Effector memory CD4-positive, alpha-beta T cell (primary cell): Measurements from ENCODE around the gene MARK3.
"Not testable (repeated sequence)": the region's sequence is repeated elsewhere in the genome, so short reads cannot be mapped to it uniquely, and the experiment has no call there.

Source experiments
- DNase-seq, 3 donors: peaks; one replicate each; pipeline ENCODE4 v3.0.0-alpha.2; 2020
- H3K27ac ChIP-seq: 2 replicates; pipeline ENCODE4 v1.7.0; 2013; ENCODE audit warnings: mild to moderate bottlenecking, low read length, moderate library complexity; ENCODE audit not compliant: insufficient read depth, poor library complexity, severe bottlenecking
- H3K27me3 ChIP-seq: replicated peaks from 2 replicates; pipeline ENCODE4 v1.7.0; 2013; ENCODE audit warnings: mild to moderate bottlenecking, low read length; ENCODE audit not compliant: insufficient read depth, control insufficient read depth, poor library complexity, severe bottlenecking
- H3K36me3 ChIP-seq: 2 replicates; pipeline ENCODE4 v1.7.0; 2013; ENCODE audit warnings: mild to moderate bottlenecking, low read length, moderate library complexity; ENCODE audit not compliant: control insufficient read depth, insufficient read depth
- H3K4me1 ChIP-seq: 2 replicates; pipeline ENCODE4 v1.7.0; 2013; ENCODE audit warnings: low read length, mild to moderate bottlenecking; ENCODE audit not compliant: control insufficient read depth, insufficient read depth, poor library complexity, severe bottlenecking
- H3K4me3 ChIP-seq: 2 replicates; pipeline ENCODE4 v1.7.0; 2013; ENCODE audit warnings: low read length, low read depth, mild to moderate bottlenecking; ENCODE audit not compliant: insufficient read depth, poor library complexity, severe bottlenecking
- H3K9me3 ChIP-seq: 2 replicates; pipeline ENCODE4 v1.7.0; 2013; ENCODE audit warnings: mild to moderate bottlenecking, low read length, moderate library complexity; ENCODE audit not compliant: control insufficient read depth

The MARK3 gene

DNA sequence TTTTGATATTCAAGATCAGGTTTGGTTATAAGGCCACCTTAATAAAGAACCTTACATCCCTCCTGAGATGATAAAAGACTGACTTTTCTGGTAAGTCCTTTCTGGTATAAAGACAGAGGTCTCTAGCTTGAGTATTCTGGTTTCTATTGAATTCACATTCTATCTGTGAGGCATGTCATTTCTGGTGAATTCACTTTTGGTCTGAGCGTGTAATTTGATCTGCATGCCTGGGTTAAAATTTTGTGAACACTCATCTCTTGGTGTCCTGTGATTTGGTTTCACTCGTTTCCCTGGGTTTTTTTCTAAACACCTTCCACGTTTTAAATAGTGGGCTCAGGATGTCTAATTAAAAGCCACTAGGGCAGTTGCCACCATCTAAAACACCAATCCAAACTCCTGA is 38.9 kb upstream of the MARK3 start:
- DNase-seq, result no peak
- H3K4me3 ChIP-seq, result no peak overlapping the region
- H3K9me3 ChIP-seq, result no peaks in the 10 kb centered on the region
- peaks cover 33% of the 10 kb centered on the region for H3K36me3 ChIP-seq
- no peaks in the 10 kb centered on the region for H3K4me1 ChIP-seq
- H3K27me3 ChIP-seq, result no peaks in the 10 kb centered on the region
- no peak overlapping the region for H3K27ac ChIP-seq

DNA sequence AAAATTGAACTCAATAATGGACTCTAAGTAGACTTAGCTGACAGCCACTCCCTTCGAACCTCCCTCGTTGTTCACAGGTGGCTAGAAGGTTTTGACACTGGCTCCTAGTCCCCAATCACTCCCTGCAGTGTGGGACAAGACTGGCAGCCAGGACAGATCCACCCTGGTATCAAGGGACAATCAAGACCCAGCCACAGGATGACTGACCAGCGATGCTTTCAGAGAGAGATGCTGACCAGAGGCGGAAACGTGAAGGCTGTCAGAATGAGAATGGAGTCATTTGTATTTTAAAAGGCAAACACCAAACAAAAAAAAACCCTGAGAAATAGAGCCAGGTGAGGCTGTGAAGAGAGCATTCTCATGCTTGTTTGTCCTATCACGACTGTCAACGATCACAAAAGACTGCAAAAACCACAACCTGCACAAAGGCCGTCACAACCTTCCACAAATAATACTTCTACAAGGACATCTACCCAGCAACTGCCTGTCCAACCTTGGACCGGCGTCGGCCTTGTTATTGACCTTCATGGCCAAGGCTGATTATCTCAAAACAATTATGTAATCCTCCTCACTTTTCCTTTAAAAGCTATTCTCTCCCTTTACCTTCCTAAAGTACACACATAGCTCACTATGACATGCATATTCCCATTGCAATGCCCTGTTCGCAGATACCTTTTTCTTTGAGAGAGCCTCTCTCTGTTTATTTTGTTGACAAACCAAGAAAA is 38.0 kb upstream of the MARK3 start:
- no peaks in the 10 kb centered on the region for H3K27me3 ChIP-seq
- no peaks in the 10 kb centered on the region for H3K9me3 ChIP-seq
- H3K27ac ChIP-seq, result no peak overlapping the region
- H3K36me3 ChIP-seq, result peaks cover 23% of the 10 kb centered on the region
- no peaks in the 10 kb centered on the region for H3K4me1 ChIP-seq
- no peak for DNase-seq
- H3K4me3 ChIP-seq, result no peak overlapping the region

DNA sequence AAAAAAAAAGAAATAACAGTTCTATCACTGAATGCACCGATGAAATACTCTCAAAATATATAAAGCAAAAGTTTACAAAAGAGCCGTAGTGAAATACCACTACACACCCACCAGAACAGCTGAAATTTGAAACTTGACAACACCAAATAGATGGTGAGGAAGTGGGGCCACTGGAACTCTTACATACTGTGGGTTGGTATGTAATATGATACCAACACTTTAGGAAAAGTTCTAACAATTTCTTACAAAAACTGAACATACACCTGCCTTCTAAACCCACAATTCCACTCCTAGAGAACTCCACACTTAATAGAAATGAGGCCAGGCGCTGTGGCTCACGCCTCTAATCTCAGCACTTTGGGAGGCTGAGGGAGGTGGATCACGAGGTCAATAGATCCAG is 37.1 kb upstream of the MARK3 start:
- Histone ChIP-seq H3K4me1 (no peaks in the 10 kb centered on the region), H3K27me3 (no peaks in the 10 kb centered on the region), H3K9me3 (no peaks in the 10 kb centered on the region), H3K4me3 (no peak overlapping the region), H3K36me3 (peaks cover 14% of the 10 kb centered on the region), H3K27ac (no peak overlapping the region)
- no peak for DNase-seq

DNA sequence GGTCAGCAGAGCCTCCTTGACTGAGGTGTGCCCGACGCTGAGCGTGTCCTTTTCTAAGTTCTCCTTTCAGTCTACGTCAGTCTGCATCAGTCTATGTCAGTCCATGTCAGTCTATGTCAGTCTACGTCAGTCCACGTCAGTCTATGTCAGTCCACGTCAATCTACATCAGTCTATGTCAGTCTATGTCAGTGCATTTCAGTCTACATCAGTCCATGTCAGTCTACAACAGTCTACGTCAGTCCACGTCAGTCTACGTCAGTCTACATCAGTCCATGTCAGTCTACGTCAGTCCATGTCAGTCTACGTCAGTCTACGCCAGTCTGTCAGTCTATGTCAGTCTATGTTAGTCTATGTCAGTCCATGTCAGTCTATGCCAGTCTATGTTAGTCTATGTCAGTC is 35.2 kb upstream of the MARK3 start:
- no peak for DNase-seq
- Histone ChIP-seq H3K4me1 (no peaks in the 10 kb centered on the region), H3K9me3 (no peaks in the 10 kb centered on the region), H3K27ac (no peak overlapping the region), H3K36me3 (no peaks in the 10 kb centered on the region), H3K4me3 (no peak overlapping the region), H3K27me3 (no peaks in the 10 kb centered on the region)

DNA sequence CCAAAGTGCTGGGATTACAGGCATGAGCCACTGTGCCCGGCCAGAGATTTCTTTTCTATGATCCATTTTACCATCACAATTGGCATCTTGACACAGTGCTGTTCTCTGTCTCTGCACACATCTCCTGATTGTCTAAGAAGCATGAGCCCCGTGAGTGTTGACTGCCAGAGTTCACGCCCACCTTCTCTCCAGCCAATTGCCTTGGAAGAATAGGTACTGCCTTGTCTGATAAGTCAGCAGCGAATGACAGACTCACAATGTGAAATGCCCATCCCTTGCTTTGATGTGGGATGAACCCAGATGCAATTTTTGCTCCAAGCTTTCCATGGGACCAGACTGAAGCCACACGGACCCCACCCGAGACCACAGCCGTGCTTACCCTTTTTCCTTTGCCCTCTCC is 31.9 kb upstream of the MARK3 start:
- Histone ChIP-seq H3K36me3 (no peaks in the 10 kb centered on the region), H3K4me3 (no peak overlapping the region)

DNA sequence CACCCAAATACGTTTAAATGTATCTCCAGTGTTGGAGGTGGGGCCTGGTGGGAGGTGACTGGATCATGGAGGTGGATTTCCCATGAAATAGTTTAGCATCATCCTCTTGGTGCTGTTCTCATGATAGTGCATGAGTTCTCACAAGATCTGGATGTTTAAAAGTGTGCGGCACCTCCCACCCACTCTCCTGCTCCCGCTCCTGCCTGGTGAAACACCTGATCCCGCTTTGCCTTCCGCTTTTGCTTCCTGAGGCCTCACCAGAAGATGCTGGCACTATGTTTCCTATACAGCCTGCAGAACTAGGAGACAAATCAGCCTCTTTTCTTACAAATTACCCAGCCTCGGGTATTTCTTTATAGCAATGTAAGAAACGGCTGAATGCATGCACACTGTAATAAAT is 31.1 kb upstream of the MARK3 start:
- Histone ChIP-seq H3K4me1 (no peaks in the 10 kb centered on the region), H3K27ac (no peak overlapping the region), H3K36me3 (no peaks in the 10 kb centered on the region), H3K27me3 (no peaks in the 10 kb centered on the region), H3K9me3 (no peaks in the 10 kb centered on the region), H3K4me3 (no peak overlapping the region)
- DNase-seq, result no peak

More for the DNA sequence above, 31.9 kb upstream of the MARK3 start:
- no peak overlapping the region for H3K27ac ChIP-seq
- no peaks in the 10 kb centered on the region for H3K9me3 ChIP-seq
- H3K4me1 ChIP-seq, result no peaks in the 10 kb centered on the region
- H3K27me3 ChIP-seq, result no peaks in the 10 kb centered on the region
- DNase-seq, result no peak

DNA sequence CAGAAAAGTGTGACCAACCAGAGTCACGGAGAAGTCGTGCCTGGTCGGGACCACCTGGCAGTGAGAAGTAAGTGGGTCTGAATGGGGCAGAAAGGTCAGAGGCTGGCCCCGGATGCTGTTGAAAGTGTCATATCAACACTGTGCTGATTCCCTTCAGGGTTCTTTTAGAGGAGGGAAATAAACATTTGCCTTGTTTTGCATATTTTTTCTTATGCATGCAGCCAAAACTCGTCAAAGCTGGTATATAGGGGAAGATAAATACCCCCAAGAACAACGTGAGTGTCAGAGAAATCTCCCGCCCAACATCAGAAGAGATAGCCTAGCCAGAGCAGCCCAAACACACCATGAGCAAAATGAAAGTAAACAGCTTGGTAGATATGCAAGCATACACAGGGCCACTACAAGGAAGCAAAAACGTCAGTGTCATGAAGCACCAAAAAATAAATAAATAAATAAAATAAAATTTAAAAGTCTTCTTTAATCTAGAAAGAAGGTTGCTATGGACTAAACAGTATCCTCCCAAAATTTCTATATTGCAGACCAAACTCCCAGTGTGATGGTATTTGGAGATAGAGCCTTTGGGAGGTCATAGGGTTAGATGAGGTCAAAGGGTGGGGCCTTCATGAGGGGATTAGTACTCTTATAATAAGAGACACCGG is 29.1 kb upstream of the MARK3 start:
- DNase-seq, result no peak
- Histone ChIP-seq H3K9me3 (no peaks in the 10 kb centered on the region), H3K4me1 (no peaks in the 10 kb centered on the region), H3K27me3 (no peaks in the 10 kb centered on the region), H3K36me3 (no peaks in the 10 kb centered on the region), H3K4me3 (no peak overlapping the region), H3K27ac (no peak overlapping the region)

DNA sequence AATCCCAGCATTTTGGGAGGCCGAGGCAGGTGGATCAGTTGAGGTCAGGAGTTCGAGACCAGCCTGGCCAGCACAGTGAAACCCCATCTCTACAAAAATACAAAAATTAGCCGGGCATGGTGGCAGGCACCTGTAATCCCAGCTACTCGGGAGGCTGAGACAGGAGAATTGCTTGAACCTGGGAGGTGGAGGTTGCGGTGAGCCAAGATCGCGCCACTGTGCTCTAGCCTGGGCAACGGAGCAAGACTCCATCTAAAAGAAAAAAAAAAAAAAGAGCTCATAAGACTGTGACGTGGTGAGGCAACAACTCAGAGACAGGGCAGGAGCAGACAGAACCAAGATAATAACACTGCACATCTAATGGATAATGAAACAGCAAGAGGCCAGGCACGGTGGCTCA is 27.7 kb upstream of the MARK3 start:
- DNase-seq, H3K4me3 ChIP-seq, H3K27ac ChIP-seq: not testable (repeated sequence)

DNA sequence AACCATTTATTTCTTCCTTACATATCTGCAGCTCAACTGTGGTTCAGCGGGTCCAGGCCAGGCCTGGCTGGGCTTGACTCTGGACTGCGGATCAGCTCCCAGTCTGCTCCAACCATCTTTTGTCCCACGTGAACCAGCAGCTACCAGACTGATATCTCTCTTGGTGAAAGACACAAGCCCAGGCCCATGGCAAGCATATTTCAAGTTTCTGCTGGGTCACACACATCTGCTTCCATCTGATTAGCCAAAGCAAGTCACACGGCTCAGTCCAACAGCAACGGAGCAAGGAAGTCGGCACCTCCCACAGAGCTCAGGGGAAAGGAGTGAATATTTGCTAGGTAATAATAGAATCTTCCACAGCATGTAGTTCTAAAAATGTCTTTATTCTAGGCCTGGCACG is 24.7 kb upstream of the MARK3 start:
- Histone ChIP-seq H3K4me1 (no peaks in the 10 kb centered on the region), H3K9me3 (peaks cover 6% of the 10 kb centered on the region), H3K36me3 (no peaks in the 10 kb centered on the region), H3K27ac (no peak overlapping the region), H3K27me3 (no peaks in the 10 kb centered on the region), H3K4me3 (no peak overlapping the region)
- no peak for DNase-seq

More for the DNA sequence above, 27.7 kb upstream of the MARK3 start:
- H3K36me3 ChIP-seq, H3K27me3 ChIP-seq, H3K9me3 ChIP-seq, H3K4me1 ChIP-seq: not testable (repeated sequence)

DNA sequence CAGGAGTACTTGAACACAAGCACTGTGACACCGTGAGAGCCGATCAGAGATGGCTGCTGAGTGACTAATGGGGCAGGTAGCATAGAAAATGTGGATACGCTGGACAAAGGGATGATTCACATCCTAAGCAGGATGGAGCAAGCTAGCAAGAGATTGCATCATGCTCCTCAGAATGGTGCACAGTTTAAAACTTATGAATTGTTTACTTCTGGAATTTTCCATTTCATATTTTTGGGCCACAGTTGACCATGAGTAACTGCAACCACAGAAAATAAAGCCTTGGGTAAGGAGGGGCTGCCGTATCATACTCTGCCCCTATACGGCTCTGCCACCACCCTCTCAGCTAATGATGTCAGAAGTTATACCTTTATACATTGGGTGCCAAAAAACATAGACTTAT is 23.3 kb upstream of the MARK3 start:
- Histone ChIP-seq H3K4me1 (no peaks in the 10 kb centered on the region), H3K4me3 (no peak overlapping the region), H3K27me3 (no peaks in the 10 kb centered on the region), H3K36me3 (no peaks in the 10 kb centered on the region), H3K27ac (no peak overlapping the region), H3K9me3 (peaks cover 6% of the 10 kb centered on the region)
- DNase-seq, result no peak
